ENCODE data around the gene LGALS7.

DNA sequence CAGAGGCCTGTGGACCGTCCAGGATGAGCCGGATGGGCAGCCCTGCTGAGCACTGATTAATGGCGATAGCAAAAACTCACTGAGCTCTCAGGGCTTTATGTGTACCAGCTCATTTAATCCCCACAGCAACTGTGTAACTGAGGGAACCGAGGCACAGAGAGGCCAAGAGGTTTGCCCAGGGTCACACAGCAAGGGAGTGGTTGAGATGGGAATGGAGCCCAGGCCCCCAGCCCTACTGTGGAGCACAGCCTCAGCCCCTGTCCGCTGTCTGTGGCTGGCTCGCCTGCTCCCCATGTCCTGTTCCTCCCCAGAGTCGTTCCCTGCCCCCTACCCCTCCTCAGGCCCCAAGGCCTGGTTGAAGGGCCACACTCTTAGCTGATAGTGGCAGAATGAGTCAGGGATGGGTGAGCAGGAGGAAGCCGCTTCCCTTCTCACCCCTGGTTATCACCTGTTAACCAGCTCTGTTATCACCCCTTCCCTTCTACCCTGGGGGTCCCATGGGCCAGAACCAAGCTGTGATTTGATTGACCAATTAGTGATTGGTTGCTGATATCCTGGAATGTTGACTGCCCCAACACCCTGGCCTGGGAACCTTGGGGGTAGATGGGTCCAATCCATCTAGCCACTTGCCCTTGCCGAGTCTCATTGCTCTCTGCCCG lies 50.2 kb downstream of the LGALS7 start:
- TF ChIP-seq, protein P1, sequence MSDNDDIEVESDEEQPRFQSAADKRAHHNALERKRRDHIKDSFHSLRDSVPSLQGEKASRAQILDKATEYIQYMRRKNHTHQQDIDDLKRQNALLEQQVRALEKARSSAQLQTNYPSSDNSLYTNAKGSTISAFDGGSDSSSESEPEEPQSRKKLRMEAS (IDR thresholded peaks at IDR 0.05) = no peak
- no peak for TF ChIP-seq TAF1 (IDR thresholded peaks at IDR 0.05; ENCODE audit: low read depth, low read length)
- TF ChIP-seq EZH2 (IDR thresholded peaks at IDR 0.05; ENCODE audit: low read depth, low read length, severe bottlenecking) = no peak
- TF ChIP-seq, protein P2, sequence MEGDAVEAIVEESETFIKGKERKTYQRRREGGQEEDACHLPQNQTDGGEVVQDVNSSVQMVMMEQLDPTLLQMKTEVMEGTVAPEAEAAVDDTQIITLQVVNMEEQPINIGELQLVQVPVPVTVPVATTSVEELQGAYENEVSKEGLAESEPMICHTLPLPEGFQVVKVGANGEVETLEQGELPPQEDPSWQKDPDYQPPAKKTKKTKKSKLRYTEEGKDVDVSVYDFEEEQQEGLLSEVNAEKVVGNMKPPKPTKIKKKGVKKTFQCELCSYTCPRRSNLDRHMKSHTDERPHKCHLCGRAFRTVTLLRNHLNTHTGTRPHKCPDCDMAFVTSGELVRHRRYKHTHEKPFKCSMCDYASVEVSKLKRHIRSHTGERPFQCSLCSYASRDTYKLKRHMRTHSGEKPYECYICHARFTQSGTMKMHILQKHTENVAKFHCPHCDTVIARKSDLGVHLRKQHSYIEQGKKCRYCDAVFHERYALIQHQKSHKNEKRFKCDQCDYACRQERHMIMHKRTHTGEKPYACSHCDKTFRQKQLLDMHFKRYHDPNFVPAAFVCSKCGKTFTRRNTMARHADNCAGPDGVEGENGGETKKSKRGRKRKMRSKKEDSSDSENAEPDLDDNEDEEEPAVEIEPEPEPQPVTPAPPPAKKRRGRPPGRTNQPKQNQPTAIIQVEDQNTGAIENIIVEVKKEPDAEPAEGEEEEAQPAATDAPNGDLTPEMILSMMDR (IDR thresholded peaks at IDR 0.05; ENCODE audit: control extremely low read depth in 1 of 3, insufficient read depth in 1 of 3, low read depth in 1 of 3, low read length in 3 of 3) = no peak
- TF ChIP-seq POLR2A (IDR thresholded peaks at IDR 0.05; ENCODE audit: control extremely low read depth in 1 of 2, low read depth in 2 of 2, low read length in 2 of 2) = no peak
- TF ChIP-seq HDAC2 (IDR thresholded peaks at IDR 0.05; ENCODE audit: borderline replicate concordance in 1 of 2, low read depth in 2 of 2, low read length in 2 of 2) = no peak
- TF ChIP-seq CHD2 (IDR thresholded peaks at IDR 0.05; ENCODE audit: low read length) = no peak
- TF ChIP-seq ZNF274 (IDR thresholded peaks at IDR 0.05; ENCODE audit: borderline replicate concordance, extremely low read depth, low read length) = no peak

Data from H1 (cell line).